Tibial nerve (tissue), 3 donors: ENCODE measurements around the gene GOLGA6L7.

Experiments
- POLR2A ChIP-seq, 2 donors: fragments of 450-650 bp; IDR thresholded peaks; one replicate each; pipeline ENCODE4 v1.6.1; 2017; ENCODE audit warnings: antibody characterized with exemption in 2 of 2, mild to moderate bottlenecking in 2 of 2, moderate library complexity in 2 of 2
- TF ChIP-seq, protein P1 (sequence below), 5 experiments: fragments of 200-600 bp in 3 of 5; fragments of 450-650 bp in 2 of 5; sonication (generic) in 3 of 5; IDR thresholded peaks; one replicate each; pipeline ENCODE4 v1.5.1; 2016 to 2019; ENCODE audit warnings: antibody characterized with exemption in 5 of 5, mild to moderate bottlenecking in 3 of 5, moderate library complexity in 2 of 5

GRCh38 chr15:28886431-28887338 is 38.2 kb upstream of the GOLGA6L7 start:
- TF ChIP-seq, protein P1, sequence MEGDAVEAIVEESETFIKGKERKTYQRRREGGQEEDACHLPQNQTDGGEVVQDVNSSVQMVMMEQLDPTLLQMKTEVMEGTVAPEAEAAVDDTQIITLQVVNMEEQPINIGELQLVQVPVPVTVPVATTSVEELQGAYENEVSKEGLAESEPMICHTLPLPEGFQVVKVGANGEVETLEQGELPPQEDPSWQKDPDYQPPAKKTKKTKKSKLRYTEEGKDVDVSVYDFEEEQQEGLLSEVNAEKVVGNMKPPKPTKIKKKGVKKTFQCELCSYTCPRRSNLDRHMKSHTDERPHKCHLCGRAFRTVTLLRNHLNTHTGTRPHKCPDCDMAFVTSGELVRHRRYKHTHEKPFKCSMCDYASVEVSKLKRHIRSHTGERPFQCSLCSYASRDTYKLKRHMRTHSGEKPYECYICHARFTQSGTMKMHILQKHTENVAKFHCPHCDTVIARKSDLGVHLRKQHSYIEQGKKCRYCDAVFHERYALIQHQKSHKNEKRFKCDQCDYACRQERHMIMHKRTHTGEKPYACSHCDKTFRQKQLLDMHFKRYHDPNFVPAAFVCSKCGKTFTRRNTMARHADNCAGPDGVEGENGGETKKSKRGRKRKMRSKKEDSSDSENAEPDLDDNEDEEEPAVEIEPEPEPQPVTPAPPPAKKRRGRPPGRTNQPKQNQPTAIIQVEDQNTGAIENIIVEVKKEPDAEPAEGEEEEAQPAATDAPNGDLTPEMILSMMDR (IDR thresholded peaks at IDR 0.05), result no peak
- TF ChIP-seq POLR2A (IDR thresholded peaks at IDR 0.05), result no peak
